Umbilical cord (tissue), 2 donors: ENCODE data around the gene CALHM3. TPM values are rescaled to one million over a fixed set of nuclear protein-coding genes. Genes with fewer than 3 reads are reported as not detected.

Experiments used
- DNase-seq: peaks from one replicate; pipeline ENCODE4 v3.0.0-alpha.2; 2015; ENCODE audit warnings: low spot score
- total RNA-seq: library from RNA; depleted of rRNA; stranded (reverse); fragments of >200 nt; gene quantifications from one replicate; pipeline ENCODE4 v1.2.3, GENCODE V29; 2014; ENCODE audit warnings: low replicate concordance; ENCODE audit not compliant: insufficient read depth

Gene CALHM3
- total RNA-seq, 1 donor from 2014 or later = not detected

GRCh38 chr10:103451091-103451813 lies 27.8 kb downstream of the CALHM3 start:
- DNase-seq = peak; percentile 76

GRCh38 chr10:103450201-103450695 lies 28.8 kb downstream of the CALHM3 start:
- DNase-seq = no peak

- DNase-seq = no peak
These were observed 29.6 kb downstream of the CALHM3 start for GRCh38 chr10:103449208-103450144.

- DNase-seq = peak; percentile 36
These were observed 30.3 kb downstream of the CALHM3 start for GRCh38 chr10:103448746-103449145.

- DNase-seq = no peak
These were observed 31.9 kb downstream of the CALHM3 start for GRCh38 chr10:103447187-103447586.

- no peak for DNase-seq
These were observed 33.1 kb downstream of the CALHM3 start for GRCh38 chr10:103445767-103446567.

GRCh38 chr10:103445366-103445765 lies 33.7 kb downstream of the CALHM3 start:
- no peak for DNase-seq

- no peak for DNase-seq
These were observed 34.6 kb downstream of the CALHM3 start for GRCh38 chr10:103444478-103444877.

GRCh38 chr10:103443475-103444185 lies 35.4 kb downstream of the CALHM3 start:
- no peak for DNase-seq

- no peak for DNase-seq
These were observed 37.0 kb downstream of the CALHM3 start for GRCh38 chr10:103442031-103442461.

GRCh38 chr10:103441611-103442010 lies 37.4 kb downstream of the CALHM3 start:
- no peak for DNase-seq

GRCh38 chr10:103441206-103441605 lies 37.8 kb downstream of the CALHM3 start:
- DNase-seq = no peak

- DNase-seq = no peak
These were observed 38.6 kb downstream of the CALHM3 start for GRCh38 chr10:103440416-103440815.

- DNase-seq = no peak
These were observed 39.3 kb downstream of the CALHM3 start for GRCh38 chr10:103439776-103440175.

- DNase-seq = no peak
These were observed 45.2 kb downstream of the CALHM3 start for GRCh38 chr10:103433858-103434257.

- no peak for DNase-seq
These were observed 47.1 kb downstream of the CALHM3 start for GRCh38 chr10:103431902-103432301.

GRCh38 chr10:103429647-103430046 lies 49.4 kb downstream of the CALHM3 start:
- DNase-seq = no peak

- DNase-seq = no peak
These were observed 49.9 kb downstream of the CALHM3 start for GRCh38 chr10:103428989-103429643.

- DNase-seq = no peak
These were observed 51.2 kb downstream of the CALHM3 start for GRCh38 chr10:103427866-103428265.

GRCh38 chr10:103423748-103424147 lies 55.3 kb downstream of the CALHM3 start:
- DNase-seq = no peak
